Left renal cortex interstitium (tissue), 4 donors: Measurements from ENCODE around the gene TALDO1. TPM values are rescaled to one million over a fixed set of nuclear protein-coding genes. Genes with fewer than 3 reads are reported as not detected.

ENCODE experiments used
- DNase-seq, 4 donors: peaks; one replicate each; pipeline ENCODE4 v3.0.0-alpha.2; 2013; ENCODE audit warnings: low read depth in 4 of 4, low spot score in 2 of 4, missing footprints in 1 of 4
- polyA plus RNA-seq, 4 donors: library from polyadenylated mRNA; unstranded; fragments of 120-200 nt; gene quantifications; one replicate each; pipeline ENCODE4 v1.2.1, GENCODE V29; 2013; ENCODE audit not compliant: insufficient read length in 4 of 4

The TALDO1 gene
- polyA plus RNA-seq, 4 donors: 123 to 164 (median 136) TPM

GRCh38 chr11:765802-766091, 18.5 kb downstream of the TALDO1 start:
- DNase-seq: no peak

GRCh38 chr11:766106-766935, 19.1 kb downstream of the TALDO1 start:
- no peak for DNase-seq

- no peak for DNase-seq
Observed at GRCh38 chr11:766936-767210, 19.6 kb downstream of the TALDO1 start.

DNA sequence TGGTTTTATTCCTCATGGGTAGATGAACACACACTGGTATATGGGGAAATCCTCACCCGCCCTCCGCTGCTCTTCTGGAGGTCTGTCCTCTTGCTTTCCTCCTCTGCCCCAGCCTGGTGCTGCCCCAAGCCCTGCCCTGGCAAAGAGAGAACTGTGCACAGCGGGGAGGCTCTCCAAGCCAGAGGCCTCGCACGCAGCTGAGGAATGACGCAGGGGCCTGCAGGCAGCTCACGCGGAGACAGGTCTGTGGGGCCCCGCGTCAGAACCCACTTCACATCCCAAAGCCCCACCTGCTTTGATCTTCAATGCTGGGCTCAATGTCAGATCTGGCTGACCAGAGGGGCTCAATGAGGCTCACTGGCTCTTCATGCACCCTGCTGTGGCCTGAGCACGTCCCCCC, 20.0 kb downstream of the TALDO1 start:
- no peak for DNase-seq

GRCh38 chr11:769887-770641, 22.8 kb downstream of the TALDO1 start:
- DNase-seq: no peak

DNA sequence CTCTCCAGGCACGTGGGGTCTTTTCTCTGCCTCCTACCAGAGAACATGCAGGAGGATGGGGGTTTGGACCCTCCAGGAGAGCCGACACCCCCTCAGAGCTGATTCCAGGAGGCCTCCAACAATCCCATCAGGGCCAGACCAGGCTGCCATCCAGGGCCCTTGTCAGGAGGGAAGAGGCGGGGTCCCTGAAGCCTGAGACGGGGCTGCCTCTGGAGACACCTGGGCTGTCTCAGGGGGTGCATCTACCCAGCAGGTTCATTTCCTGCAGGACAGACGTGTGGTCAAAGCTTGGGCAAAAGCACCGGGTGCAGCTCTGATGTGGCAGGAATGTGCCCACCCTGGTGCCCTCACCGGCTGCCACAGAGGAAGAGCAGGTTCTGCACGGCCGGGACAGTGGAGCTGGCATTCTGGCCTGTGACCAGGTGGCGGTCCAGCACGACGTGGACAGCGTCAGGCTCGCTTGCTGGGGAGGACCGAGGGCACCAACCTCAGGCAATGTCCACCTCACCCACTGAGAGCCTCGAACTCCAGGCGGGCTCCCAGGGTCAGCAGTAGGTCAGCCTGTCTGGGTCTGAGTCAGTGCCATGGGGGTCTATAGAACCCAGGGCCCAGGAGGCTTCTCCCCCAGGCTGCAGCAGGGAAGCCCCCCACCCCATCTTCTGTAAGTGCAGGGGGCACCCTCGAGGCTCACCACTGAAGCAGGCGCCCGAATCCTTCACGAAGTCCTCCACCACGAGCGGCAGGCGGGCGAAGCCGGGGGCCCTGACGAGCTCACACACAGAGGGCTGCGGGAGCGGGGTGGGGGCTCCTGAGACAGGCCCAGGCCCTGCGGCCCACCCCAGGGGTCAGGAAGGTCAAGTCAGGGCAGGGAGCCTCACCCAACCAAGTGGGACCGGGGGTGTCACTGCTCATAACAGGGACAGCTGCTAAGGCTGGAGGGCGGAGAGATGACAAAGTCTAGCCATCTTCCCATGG, 23.7 kb downstream of the TALDO1 start:
- DNase-seq: no peak

DNA sequence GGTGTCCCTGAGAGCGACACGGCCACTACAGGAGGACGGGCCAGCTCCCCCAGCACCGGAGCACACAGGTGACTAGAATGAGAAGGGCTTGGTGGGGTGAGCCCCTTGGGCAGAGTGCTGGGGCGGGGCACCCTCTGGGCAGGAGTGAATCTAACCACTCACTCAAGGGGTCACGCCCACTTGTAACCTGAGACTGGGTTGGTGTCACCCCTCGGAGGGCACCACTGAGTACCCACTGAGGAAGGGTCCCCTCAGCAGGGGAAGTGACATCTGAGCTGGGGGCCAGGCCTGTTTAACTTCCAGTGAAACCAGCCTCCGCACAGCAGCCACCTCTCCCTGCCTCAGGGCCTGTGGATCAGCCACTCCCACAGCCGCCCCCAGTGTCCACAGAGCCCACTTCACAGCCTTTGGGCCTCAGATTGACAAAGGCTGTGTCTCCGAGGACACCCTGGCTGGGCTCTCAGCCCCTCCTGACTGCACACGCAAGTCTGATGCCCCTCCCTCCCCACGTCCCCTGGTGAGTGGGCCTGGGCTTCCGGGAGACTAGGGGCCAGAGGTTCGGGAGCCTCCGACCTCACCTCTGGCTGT, 24.4 kb downstream of the TALDO1 start:
- no peak for DNase-seq

DNA sequence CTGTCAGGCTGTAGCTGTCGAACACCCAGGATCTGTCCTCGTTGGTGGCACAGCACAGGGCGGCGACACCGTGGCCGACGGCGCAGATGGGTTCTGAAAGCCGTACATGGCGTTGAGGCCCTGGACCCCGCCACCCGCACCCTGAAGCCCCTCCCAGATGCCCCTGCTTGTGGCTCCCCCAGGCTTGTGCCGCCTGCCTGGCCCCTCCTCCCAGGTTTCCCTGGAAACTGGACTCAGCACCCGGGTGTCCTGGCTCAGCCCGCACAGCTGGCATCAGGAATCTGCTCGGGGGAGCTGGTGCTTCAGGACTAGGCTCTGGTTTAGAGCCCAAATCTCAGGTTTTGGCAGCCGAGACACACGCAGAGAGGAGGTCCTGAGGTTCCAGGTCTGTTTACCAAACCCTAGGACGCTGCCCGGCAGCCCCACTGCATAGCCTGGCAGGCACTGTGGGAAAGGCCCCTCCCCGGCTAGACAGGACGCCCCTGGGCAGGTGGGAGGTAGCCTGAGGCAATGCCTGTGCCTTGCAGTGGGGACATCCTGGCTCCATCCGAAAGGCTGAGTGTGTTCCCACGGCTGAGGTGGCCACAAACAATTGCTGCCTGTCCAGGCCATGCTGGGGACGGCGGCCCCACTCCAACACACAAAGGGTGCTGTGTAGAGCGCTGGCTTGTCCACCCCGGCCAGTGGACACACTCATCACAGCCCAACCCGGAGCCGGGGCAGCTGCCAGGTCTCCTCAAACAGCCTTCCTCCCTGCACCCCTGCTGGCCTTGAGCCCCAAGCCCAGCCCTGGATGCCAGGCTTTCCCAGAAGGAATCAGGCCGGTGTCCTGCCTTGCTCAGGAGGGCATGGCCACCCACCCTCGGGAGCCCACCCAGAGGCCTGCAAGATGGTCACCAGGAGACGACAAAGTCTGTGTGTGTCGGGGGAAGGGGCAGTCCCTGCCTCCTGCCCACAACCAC, 25.4 kb downstream of the TALDO1 start:
- DNase-seq: no peak

- no peak for DNase-seq
Observed at GRCh38 chr11:773425-773824, 26.2 kb downstream of the TALDO1 start.

DNA sequence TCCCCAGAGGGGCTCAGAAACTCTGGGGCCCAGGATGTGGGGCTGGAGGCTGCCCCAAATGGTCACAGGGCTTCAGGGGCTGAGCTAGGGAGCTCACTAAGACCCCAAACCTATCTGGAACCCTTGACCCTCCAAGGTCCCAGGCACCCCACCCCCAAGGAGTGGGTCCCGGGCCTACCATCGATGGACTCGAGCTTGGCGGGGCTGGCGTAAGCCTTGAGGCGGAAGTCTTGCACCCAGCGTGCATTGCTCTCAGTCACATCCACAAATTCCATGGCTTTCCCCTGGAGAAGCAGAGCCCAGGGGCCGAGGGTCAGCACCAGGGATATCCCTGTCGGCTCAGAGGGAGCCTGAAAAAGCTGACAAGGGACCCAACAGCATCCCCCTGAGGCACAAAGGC, 26.6 kb downstream of the TALDO1 start:
- DNase-seq: no peak

- no peak for DNase-seq
Observed at GRCh38 chr11:774873-775592, 27.8 kb downstream of the TALDO1 start.

GRCh38 chr11:776263-776560, 28.9 kb downstream of the TALDO1 start:
- no peak for DNase-seq

GRCh38 chr11:776561-777287, 29.5 kb downstream of the TALDO1 start:
- DNase-seq: no peak

GRCh38 chr11:777288-778255, 30.3 kb downstream of the TALDO1 start, which contains the start of gene GATD1:
Gene GATD1, minus strand, starts transcription at chr11:777487. Its CDS starts 25 bp downstream, at chr11:777462.
- DNase-seq: peak in 3 of 4 donors; percentile 74 to 85 (median 77)

GRCh38 chr11:778976-779954, 32.0 kb downstream of the TALDO1 start:
- no peak for DNase-seq

DNA sequence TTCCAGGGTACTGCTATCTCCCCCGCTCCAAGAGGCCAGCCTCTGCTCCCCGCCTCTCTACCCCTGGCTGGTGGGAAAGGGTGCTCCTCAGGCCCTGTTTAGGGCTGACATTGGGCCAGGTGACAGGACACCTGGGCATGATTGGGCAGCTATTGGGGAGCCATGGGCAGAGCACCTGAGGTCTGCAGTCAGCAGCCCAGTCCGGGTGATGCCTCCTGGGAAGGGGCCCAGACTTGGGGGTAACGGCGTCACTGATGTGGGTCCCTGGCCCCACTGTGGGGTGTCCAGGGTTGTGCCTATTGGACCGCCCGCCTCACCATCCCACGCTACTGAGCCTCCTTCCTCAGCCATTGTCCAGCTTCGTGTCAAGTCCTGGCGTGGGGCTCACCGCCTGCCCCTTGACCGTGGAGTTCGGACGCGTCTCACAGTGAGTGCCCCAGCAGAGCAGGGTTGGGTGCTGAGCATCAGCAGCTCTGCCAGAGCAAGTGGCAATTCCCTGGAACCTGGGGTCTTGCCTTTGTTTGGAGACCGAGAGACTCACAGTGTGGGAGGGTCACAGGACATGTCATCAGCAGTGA, 32.8 kb downstream of the TALDO1 start:
- no peak for DNase-seq
